Activated naive CD8-positive, alpha-beta T cell (primary cell): ENCODE data around the gene KRTAP2-4.
"Not testable (repeated sequence)": the region's sequence is repeated elsewhere in the genome, so short reads cannot be mapped to it uniquely, and the experiment has no call there.

Source experiments
- H3K27ac Mint-ChIP-seq: one replicate; pipeline ENCODE4 v1.8.0; 2021; ENCODE audit warnings: mixed read lengths
- H3K27me3 Mint-ChIP-seq: one replicate; pipeline ENCODE4 v1.8.0; 2021; ENCODE audit warnings: mixed read lengths
- H3K36me3 Mint-ChIP-seq: one replicate; pipeline ENCODE4 v1.8.0; 2021; ENCODE audit warnings: mixed read lengths
- H3K4me1 Mint-ChIP-seq: one replicate; pipeline ENCODE4 v1.8.0; 2021; ENCODE audit warnings: low read depth, mixed read lengths
- H3K4me3 Mint-ChIP-seq: one replicate; pipeline ENCODE4 v1.8.0; 2021; ENCODE audit warnings: mild to moderate bottlenecking, mixed read lengths
- H3K9me3 Mint-ChIP-seq: one replicate; pipeline ENCODE4 v1.8.0; 2021; ENCODE audit warnings: low read depth, mixed read lengths

Gene KRTAP2-4

DNA sequence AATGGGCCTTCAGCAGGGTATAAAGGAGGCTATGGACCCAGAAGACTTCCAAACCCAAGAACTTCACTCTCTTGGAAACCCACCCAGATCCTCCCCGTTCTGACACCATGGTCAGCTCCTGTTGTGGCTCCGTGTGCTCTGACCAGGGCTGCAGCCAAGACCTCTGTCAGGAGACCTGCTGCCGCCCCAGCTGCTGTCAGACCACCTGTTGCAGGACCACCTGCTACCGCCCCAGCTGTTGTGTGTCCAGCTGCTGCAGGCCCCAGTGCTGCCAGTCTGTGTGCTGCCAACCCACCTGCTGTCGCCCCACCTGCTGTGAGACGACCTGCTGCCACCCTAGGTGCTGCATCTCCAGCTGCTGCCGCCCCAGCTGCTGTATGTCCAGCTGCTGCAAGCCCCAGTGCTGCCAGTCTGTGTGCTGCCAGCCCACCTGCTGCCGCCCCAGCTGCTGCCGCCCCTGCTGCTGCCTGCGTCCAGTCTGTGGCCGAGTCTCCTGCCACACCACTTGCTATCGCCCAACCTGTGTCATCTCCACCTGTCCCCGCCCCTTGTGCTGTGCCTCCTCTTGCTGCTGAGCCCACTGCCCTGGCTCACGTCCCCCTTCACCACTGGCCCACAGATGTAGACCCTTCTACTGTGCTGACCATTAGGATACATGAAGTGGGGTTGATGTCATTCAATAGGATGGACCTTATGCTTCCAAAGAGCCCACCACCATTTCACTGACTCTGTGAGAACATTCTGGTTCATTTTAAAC, 18.6 kb upstream of the KRTAP2-4 start, which contains the start of gene KRTAP4-7:
TSS of gene KRTAP4-7 (plus strand) at position 51 of the 757 bp plus-strand sequence. CDS start at position 108, 57 bp downstream.
- not testable (repeated sequence) for H3K36me3 Mint-ChIP-seq, H3K4me3 Mint-ChIP-seq, H3K27ac Mint-ChIP-seq, H3K4me1 Mint-ChIP-seq, H3K9me3 Mint-ChIP-seq, H3K27me3 Mint-ChIP-seq

DNA sequence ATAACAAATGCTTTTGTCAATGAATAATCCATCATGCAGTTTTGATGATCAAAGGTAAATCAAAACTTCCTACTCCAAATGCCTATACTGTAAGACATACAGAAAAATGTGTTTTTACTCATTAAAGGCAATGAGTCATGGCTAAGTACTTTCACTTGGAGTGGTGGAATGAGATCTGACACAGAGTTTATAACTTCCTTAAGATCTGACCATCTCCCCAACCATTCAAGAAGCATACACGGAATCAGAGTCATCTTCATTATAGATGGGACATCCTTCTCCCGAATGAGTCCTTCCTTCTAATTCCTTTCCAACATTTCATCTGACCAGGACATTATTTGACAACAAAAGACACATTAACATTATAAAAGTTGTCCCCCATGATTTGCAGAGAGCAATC, 17.7 kb upstream of the KRTAP2-4 start:
- H3K27me3 Mint-ChIP-seq, H3K9me3 Mint-ChIP-seq, H3K36me3 Mint-ChIP-seq, H3K4me1 Mint-ChIP-seq, H3K27ac Mint-ChIP-seq, H3K4me3 Mint-ChIP-seq: not testable (repeated sequence)

DNA sequence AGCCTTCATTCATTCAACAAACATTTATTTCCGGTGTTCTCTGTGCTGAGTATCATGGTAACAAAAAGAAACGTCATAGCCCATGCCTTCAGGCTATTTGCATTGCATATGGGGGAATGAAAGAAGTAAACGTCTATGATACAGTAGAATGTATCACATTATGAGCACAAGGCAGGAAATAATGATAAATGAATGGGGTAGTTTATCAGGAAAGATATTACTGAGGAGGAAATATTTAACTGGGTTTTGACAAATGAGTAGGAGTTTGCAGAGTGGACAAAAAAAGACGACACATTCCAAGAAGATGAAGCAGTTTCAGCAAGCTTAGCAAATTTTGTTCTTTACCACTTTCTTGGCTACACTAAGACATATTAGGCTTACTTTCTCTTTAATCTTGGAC, 16.9 kb upstream of the KRTAP2-4 start:
- Mint-ChIP-seq H3K36me3 (no peaks in the 10 kb centered on the region), H3K27ac (no peak overlapping the region), H3K27me3 (peaks cover 8% of the 10 kb centered on the region), H3K4me1 (no peaks in the 10 kb centered on the region), H3K4me3 (no peak overlapping the region), H3K9me3 (peaks cover 5% of the 10 kb centered on the region)

DNA sequence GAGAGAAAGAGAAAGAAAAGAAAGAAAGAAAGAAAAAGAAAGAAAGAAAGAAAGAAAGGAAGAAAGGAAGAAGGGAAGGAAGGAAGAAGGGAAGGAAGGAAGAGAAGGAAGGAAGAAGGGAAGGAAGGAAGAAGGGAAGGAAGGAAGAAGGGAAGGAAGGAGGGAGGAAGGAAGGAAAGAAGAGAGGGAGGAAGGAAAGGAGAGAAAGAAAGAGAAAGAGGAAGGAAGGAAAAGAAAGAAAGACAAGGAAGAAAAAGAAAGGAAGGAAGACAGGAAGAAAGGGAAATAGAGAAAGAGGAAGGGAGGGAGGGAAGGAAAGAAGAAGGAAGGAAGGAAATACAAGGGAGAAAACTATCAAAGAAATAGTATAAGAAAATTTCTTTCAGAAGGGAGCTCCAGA, 11.1 kb upstream of the KRTAP2-4 start:
- Mint-ChIP-seq H3K27me3 (peaks cover 17% of the 10 kb centered on the region), H3K4me3 (no peak overlapping the region), H3K27ac (no peak overlapping the region), H3K36me3 (no peaks in the 10 kb centered on the region), H3K9me3 (no peaks in the 10 kb centered on the region), H3K4me1 (no peaks in the 10 kb centered on the region)

DNA sequence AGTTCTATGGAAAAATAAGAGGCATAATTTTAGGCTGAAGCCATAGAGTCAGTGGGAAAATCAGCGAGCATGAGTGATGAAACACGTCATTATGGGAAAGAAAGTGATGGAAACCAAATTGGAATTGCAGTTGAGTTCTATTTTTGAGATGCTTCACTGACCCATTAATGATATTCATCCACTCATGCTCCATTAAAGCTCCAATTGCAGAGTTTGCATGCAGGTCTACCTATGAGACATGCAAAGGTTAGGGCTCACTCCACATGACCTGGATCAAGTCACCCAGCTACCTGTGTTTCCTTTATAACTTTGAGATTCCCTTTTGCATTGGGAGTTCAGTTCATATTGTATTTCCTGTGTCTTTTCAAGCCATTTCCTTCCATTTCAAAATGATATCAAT, 8.0 kb upstream of the KRTAP2-4 start:
- Mint-ChIP-seq H3K9me3 (no peaks in the 10 kb centered on the region), H3K4me1 (no peaks in the 10 kb centered on the region), H3K27ac (no peak overlapping the region), H3K27me3 (peaks cover 12% of the 10 kb centered on the region), H3K4me3 (no peak overlapping the region), H3K36me3 (no peaks in the 10 kb centered on the region)

DNA sequence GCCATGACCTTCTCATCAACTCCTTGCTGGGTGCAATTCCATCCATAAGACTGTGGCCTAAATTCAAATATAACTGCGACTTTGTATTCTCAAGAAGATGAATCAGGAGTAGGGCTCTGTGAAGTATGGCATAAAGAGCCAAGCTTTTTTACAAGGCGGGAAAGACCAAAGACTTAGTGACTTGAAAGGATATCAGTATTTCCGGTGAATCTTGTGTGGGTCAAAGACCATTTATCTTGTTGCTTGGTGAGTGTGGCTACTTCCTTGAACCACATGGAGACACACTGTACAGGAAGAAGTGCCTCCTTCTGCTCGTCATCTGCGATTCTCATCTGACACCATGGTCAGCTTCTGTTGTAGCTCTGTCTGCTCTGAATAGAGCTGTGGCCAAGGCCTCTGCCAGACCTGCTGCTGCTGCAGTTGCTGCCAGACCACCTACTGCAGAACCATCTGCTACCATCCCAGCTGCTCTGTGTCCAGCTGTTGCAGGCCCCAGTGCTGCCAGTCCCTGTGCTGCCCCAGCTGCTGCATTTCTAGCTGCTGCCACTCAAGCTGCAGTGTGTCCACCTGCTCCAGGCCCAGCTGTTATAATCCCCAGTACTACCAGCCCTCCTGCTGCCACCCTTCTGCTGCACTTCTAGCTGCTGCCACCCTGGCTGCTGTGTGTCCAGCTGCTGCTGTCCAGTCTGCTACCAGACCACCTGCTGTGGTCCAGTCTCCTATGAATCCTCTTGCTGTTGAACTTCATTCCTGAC, 6.1 kb upstream of the KRTAP2-4 start:
- no peaks in the 10 kb centered on the region for H3K9me3 Mint-ChIP-seq
- H3K4me3 Mint-ChIP-seq: no peak overlapping the region
- no peaks in the 10 kb centered on the region for H3K36me3 Mint-ChIP-seq
- H3K27me3 Mint-ChIP-seq: peaks cover 8% of the 10 kb centered on the region
- H3K4me1 Mint-ChIP-seq: peaks cover 2% of the 10 kb centered on the region
- H3K27ac Mint-ChIP-seq: no peak overlapping the region

DNA sequence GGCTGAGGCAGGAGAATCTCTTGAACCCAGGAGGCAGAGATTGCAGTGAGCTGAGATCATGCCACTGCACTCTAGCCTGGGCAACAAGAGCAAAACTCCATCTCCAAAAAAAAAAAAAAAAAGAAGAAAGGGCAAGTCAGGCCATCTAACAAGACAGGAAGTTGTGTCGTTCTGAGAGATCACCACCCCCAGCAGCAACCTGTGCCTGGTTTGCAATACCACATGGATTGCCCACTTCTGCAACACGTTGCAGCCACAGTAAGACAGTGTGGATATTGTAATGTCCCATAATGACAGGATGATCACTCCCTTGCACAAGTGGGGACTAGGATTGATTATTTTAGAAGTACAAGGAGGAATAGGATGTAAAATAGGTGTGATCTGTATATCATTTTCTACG, 3.4 kb upstream of the KRTAP2-4 start:
- Mint-ChIP-seq H3K27me3 (no peaks in the 10 kb centered on the region), H3K27ac (no peak overlapping the region), H3K9me3 (no peaks in the 10 kb centered on the region), H3K4me1 (peaks cover 2% of the 10 kb centered on the region), H3K4me3 (no peak overlapping the region), H3K36me3 (no peaks in the 10 kb centered on the region)

DNA sequence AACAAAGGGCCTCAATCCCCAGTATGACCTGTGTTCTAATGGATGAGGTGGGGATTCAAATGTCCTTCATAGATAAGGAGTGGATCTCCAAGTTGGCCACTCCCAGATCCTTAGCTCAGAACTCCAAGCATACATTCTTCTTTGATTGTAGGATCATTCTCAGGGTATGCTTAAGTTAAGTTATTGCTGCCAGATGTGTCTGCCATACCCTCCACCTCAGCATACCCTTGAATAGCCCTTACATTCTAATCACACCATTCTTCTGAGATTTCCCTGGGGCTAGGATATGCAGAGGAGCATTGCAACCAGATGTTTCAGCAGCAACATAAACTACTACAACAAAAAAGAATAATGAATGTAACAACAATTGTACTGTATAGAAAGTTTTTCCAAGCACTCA, 1.6 kb upstream of the KRTAP2-4 start:
- Mint-ChIP-seq H3K4me3 (no peak overlapping the region), H3K36me3 (no peaks in the 10 kb centered on the region), H3K4me1 (peaks cover 2% of the 10 kb centered on the region), H3K9me3 (no peaks in the 10 kb centered on the region), H3K27me3 (no peaks in the 10 kb centered on the region), H3K27ac (no peak overlapping the region)

DNA sequence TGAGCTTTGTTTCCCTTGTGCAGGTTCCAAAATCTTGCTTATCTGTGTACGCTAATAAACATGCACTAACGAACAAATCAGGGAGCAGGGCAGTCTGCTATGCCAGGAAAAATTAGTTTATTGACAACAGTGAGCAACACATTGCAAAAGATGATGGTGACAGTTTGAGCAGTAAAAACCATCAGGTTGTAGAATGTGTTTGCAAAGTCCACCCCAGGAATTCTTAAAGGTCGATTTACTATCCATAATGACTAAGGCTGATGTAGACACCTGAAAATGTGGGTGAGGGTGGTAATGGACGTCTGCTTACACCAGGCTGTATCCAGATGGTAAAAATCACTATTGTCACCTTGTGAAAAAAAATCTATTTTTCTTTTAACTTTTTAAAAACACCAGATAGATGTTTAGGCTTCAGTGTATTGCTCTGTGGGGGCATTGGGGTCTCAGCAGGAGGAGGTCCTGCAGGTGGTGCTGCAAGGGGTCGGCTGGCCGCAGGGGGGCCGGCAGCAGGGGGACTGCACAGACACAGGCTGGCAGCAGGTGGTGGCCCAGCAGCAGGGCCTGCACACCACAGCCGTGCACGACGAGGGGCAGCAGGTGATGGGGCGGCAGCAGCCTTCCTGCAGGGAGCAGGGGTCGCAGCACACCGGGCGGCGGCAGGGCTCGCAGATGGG, 526 bp downstream of the KRTAP2-4 start:
- H3K27ac Mint-ChIP-seq, H3K36me3 Mint-ChIP-seq, H3K9me3 Mint-ChIP-seq, H3K4me3 Mint-ChIP-seq, H3K4me1 Mint-ChIP-seq: not testable (repeated sequence)
- peaks cover 14% of the 10 kb centered on the region for H3K27me3 Mint-ChIP-seq

DNA sequence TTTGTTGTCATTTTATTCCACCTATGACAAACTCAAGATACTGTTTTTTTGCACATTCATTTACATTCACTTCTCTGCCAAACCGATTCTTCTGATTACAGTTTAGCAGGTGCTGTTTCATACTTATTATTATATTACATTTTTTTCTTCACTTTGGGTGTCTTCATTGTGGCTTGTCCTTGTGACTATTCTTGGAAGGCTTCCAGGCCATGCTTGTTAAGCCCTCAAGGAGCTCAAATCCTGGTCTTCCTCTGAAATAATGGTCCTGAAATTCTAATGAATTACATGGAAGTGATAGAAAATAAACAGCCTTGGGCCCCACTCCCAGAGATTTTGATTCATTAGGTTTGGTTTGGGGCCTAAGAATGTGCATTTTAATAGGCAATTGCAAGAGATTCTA, 1.4 kb downstream of the KRTAP2-4 start:
- peaks cover 3% of the 10 kb centered on the region for H3K4me1 Mint-ChIP-seq
- H3K9me3 Mint-ChIP-seq: no peaks in the 10 kb centered on the region
- H3K4me3 Mint-ChIP-seq: no peak overlapping the region
- H3K36me3 Mint-ChIP-seq: no peaks in the 10 kb centered on the region
- no peak overlapping the region for H3K27ac Mint-ChIP-seq
- H3K27me3 Mint-ChIP-seq: peaks cover 18% of the 10 kb centered on the region

DNA sequence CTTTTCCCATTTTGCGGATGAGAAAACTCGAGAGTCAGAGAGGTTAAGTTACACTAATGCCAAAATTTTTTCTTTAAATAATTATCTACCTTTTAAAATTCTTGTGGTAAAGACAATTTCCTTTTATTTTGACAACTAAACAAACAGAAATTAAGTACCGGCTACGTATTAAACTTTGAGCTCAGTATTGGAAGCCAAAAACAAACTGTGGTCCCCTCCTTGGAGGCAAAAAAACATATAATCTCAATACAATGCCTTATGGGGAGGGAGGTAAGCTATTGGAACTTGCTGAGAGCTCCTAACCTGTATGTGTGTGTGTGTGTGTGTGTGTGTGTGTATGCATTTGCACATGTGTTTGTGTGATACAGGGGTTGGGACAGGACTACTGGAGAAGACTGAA, 2.2 kb downstream of the KRTAP2-4 start:
- Mint-ChIP-seq H3K9me3 (no peaks in the 10 kb centered on the region), H3K4me3 (no peak overlapping the region)

DNA sequence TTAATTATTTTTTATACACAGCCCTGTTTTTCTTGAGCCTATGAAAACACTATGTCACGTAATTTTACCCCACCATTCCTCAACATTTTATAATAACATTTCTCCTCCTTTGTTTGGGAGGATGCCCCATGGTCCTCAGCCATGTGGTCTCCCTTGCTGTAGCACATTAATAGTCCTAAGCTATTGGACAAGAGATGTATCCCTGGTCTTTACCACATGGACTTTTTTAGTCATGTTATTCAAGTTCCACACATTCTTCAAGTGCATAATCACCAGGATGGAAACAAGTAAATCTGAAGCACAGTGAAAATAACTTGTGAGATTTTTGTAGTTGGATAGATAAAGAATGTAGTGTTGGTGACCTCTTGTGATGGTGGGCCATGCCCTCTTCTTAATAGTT, 3.7 kb downstream of the KRTAP2-4 start:
- no peak overlapping the region for H3K27ac Mint-ChIP-seq
- H3K27me3 Mint-ChIP-seq: peaks cover 26% of the 10 kb centered on the region

More for the DNA sequence above, 2.2 kb downstream of the KRTAP2-4 start:
- Mint-ChIP-seq H3K36me3 (no peaks in the 10 kb centered on the region), H3K4me1 (peaks cover 3% of the 10 kb centered on the region), H3K27me3 (peaks cover 19% of the 10 kb centered on the region), H3K27ac (no peak overlapping the region)

DNA sequence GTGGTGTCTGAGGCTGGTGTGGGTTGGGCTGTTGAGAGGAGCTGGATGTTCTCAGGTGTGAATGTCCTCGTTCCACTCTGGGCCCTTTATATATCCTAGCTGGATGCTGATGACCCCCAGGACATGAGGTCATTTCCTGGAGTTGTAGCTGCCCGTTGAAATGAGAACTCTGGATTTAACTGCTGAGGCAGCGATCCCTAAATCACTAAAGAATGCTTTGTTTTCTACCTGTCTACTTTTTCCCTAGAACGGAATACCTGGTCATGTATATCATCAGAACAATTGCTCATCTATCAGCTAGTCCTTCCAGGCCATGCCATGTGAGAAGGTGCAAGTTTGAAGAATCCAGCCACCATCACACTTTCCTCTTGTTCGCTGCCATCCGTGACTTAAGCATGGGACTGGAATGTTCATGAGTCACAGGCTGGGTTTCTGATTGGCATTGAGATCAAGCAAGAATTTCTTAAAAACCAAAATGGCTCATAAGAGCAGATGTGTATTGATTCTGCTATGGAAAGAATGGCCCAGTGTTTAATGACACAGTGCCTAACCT, 5.6 kb downstream of the KRTAP2-4 start, which contains the start of gene KRTAP2-3:
TSS of gene KRTAP2-3 (minus strand) at position 63 of the 553 bp plus-strand sequence. CDS start 64 bp downstream, outside the sequence.
- no peaks in the 10 kb centered on the region for H3K9me3 Mint-ChIP-seq
- H3K36me3 Mint-ChIP-seq: no peaks in the 10 kb centered on the region
- no peak within 1 kb of the TSS for H3K27ac Mint-ChIP-seq
- peaks cover 3% of the 10 kb centered on the region for H3K4me1 Mint-ChIP-seq
- H3K27me3 Mint-ChIP-seq: peaks cover 30% of the 10 kb centered on the region
- no peak within 1 kb of the TSS for H3K4me3 Mint-ChIP-seq

More for the DNA sequence above, 3.7 kb downstream of the KRTAP2-4 start:
- H3K4me3 Mint-ChIP-seq: no peak overlapping the region
- H3K4me1 Mint-ChIP-seq: peaks cover 3% of the 10 kb centered on the region
- no peaks in the 10 kb centered on the region for H3K36me3 Mint-ChIP-seq
- no peaks in the 10 kb centered on the region for H3K9me3 Mint-ChIP-seq

DNA sequence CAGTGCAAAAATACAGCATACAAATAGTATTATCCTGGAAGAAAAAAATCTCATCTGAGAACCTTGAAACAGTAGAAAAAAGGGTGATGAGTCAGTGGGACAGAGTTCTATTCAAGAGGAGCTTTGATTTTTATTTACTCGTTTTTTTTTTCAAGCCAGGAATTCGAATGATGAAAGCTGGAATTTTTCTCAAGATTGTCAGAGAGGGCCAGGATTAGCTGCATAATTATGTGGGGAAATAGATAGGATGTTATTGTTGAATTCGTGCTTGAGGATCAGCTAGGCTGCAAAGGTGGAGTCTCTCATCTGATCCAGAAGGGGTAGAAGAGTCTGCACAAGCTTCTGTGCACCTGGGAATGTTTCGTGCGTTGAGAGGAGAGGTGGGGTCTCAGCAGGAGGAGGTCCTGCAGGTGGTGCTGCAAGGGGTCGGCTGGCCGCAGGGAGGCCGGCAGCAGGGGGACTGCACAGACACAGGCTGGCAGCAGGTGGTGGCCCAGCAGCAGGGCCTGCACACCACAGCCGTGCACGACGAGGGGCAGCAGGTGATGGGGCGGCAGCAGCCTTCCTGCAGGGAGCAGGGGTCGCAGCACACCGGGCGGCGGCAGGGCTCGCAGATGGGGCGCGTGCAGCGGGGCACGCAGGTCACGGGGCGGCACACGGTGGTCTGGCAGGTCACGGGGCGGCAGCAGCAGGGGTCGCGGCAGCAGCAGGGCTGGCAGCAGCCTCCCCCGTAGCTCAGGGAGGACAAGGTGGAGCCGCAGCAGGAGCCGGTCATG, 6.2 kb downstream of the KRTAP2-4 start:
- not testable (repeated sequence) for H3K4me1 Mint-ChIP-seq, H3K9me3 Mint-ChIP-seq, H3K27ac Mint-ChIP-seq, H3K36me3 Mint-ChIP-seq, H3K4me3 Mint-ChIP-seq
- peaks cover 30% of the 10 kb centered on the region for H3K27me3 Mint-ChIP-seq
